Transverse colon (tissue), 4 donors: Measurements from ENCODE around the gene INTS7.

Experiments
- POLR2AphosphoS5 ChIP-seq, 3 donors: sonication (generic); formaldehyde crosslinking; IDR thresholded peaks; one replicate each; pipeline ENCODE4 v1.6.1; 2016; ENCODE audit warnings: antibody characterized with exemption in 3 of 3
- TF ChIP-seq, protein P1 (sequence below), 5 experiments: fragments of 200-600 bp in 3 of 5; fragments of 450-650 bp in 2 of 5; sonication (generic) in 3 of 5; IDR thresholded peaks; 1 replicate in 2 of 5; 2 replicates in 3 of 5; pipeline ENCODE4 v1.5.1; 2016 to 2017; ENCODE audit warnings: antibody characterized with exemption in 5 of 5, inconsistent platforms in 3 of 5, mild to moderate bottlenecking in 2 of 5, moderate library complexity in 1 of 5

DNA sequence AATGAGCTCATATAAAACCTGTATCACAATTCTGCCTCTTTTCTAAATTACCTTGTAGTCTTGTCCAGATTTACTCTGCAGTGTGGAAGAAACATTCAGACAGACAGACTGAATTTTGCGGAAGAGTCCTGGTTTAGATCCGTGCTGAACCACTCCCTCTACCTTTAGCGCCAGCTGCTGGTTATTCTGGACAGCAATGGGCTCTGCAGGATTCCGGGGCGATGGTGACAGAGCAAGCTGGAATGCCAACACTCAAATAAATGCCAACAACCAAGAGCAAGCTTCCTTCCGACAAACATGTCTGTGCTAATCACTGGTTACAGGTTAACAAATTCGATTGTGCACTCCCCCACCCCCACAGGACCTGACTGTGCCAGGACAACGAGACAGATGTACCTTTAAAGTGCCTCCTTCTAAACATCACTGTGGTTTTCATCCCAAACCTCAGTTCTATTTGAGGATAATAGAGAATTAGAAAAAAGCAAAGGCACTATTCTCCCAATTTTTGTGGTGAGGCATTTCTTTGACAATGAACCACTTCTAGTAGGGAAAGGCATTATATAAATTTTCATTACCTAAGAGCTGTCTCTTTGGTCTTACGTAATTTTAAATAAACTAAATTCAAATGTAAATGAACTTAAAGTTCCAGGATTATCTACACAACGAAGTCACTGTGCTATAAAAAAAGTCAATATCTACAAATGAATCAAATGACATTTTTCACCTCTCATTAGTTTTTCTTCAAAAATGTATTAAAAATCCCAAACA lies 90.4 kb downstream of the INTS7 start:
- TF ChIP-seq, protein P1, sequence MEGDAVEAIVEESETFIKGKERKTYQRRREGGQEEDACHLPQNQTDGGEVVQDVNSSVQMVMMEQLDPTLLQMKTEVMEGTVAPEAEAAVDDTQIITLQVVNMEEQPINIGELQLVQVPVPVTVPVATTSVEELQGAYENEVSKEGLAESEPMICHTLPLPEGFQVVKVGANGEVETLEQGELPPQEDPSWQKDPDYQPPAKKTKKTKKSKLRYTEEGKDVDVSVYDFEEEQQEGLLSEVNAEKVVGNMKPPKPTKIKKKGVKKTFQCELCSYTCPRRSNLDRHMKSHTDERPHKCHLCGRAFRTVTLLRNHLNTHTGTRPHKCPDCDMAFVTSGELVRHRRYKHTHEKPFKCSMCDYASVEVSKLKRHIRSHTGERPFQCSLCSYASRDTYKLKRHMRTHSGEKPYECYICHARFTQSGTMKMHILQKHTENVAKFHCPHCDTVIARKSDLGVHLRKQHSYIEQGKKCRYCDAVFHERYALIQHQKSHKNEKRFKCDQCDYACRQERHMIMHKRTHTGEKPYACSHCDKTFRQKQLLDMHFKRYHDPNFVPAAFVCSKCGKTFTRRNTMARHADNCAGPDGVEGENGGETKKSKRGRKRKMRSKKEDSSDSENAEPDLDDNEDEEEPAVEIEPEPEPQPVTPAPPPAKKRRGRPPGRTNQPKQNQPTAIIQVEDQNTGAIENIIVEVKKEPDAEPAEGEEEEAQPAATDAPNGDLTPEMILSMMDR (IDR thresholded peaks at IDR 0.05): peak; percentile 31 to 79 (median 60)
- TF ChIP-seq POLR2AphosphoS5 (IDR thresholded peaks at IDR 0.05): no peak
